Skin of body (tissue), 2 donors: ENCODE measurements around the gene RPL13. TPM values are rescaled to one million over a fixed set of nuclear protein-coding genes. Genes with fewer than 3 reads are reported as not detected.

Experiments
- DNase-seq: peaks from one replicate; lab custom pipeline; 2025; lab: John Stamatoyannopoulos, UW
- total RNA-seq: library from RNA; depleted of rRNA; stranded (reverse); fragments of >200 nt; gene quantifications from one replicate; pipeline ENCODE4 v1.2.3, GENCODE V29; 2014

The RPL13 gene
- total RNA-seq, 1 donor from 2014 or later = 2,621 TPM

GRCh38 chr16:89545044-89545830 lies 15.2 kb upstream of the RPL13 start:
- DNase-seq = no peak

- no peak for DNase-seq
Observed at GRCh38 chr16:89545831-89546574, 14.5 kb upstream of the RPL13 start.

- DNase-seq = no peak
Observed at GRCh38 chr16:89546781-89547180, 13.7 kb upstream of the RPL13 start.

- no peak for DNase-seq
Observed at GRCh38 chr16:89547291-89547690, 13.2 kb upstream of the RPL13 start.

GRCh38 chr16:89547860-89548259 lies 12.6 kb upstream of the RPL13 start:
- no peak for DNase-seq

- DNase-seq = no peak
Observed at GRCh38 chr16:89548344-89549006, 12.0 kb upstream of the RPL13 start.

GRCh38 chr16:89549007-89549700 lies 11.3 kb upstream of the RPL13 start:
- no peak for DNase-seq

- DNase-seq = no peak
Observed at GRCh38 chr16:89550421-89551007, 10.0 kb upstream of the RPL13 start.

GRCh38 chr16:89552329-89552728 lies 8.2 kb upstream of the RPL13 start:
- no peak for DNase-seq

GRCh38 chr16:89552913-89553312 lies 7.6 kb upstream of the RPL13 start:
- no peak for DNase-seq

GRCh38 chr16:89553733-89554132 lies 6.7 kb upstream of the RPL13 start:
- no peak for DNase-seq

- DNase-seq = no peak
Observed at GRCh38 chr16:89554343-89554742, 6.1 kb upstream of the RPL13 start.

GRCh38 chr16:89555265-89555664 lies 5.2 kb upstream of the RPL13 start:
- no peak for DNase-seq

GRCh38 chr16:89555780-89556179 lies 4.7 kb upstream of the RPL13 start:
- DNase-seq = no peak

- peak; percentile 47 for DNase-seq
Observed at GRCh38 chr16:89556750-89557689, 3.5 kb upstream of the RPL13 start.

- DNase-seq = no peak
Observed at GRCh38 chr16:89557690-89558490, 2.6 kb upstream of the RPL13 start.

- no peak for DNase-seq
Observed at GRCh38 chr16:89561142-89561883, 831 bp downstream of the RPL13 start.

- DNase-seq = no peak
Observed at GRCh38 chr16:89561884-89562599, 1.6 kb downstream of the RPL13 start.
